ENCODE data around the gene EWSR1. TPM values are rescaled to one million over a fixed set of nuclear protein-coding genes. Genes with fewer than 3 reads are reported as not detected.

Gene EWSR1
- polyA plus RNA-seq, 1 donor from 2014 or later: 277 TPM

DNA sequence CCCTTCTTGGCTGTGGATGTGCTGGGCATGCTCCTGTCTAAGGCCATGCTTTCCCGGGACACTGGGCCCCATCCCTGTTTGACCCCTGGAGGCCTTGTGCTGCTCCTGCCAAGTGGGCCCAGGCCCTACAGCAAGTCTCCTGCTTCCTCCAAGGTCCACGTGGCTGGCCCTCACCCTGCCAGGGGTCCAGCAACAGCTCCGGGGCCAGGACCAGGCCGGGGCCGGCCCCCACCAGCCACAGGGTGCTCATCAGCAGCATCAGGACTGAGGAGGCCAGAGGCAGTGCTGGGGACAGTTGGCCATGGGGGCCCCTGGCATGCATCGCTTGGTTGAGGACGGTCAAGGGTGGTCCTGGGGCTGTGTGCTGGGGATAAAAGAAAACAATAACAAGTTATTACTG lies 2.8 kb upstream of the EWSR1 start:
- Histone ChIP-seq H2AFZ (ENCODE audit: low read depth, low read length) (no peak overlapping the region), H3K36me3 (ENCODE audit: insufficient read depth, low read length) (no peaks in the 10 kb centered on the region), H3K79me2 (replicated peaks; ENCODE audit: insufficient read depth, low read length) (peaks cover 38% of the 10 kb centered on the region), H3F3A (ENCODE audit: insufficient read depth, low read length, poor library complexity, severe bottlenecking) (no peaks in the 10 kb centered on the region), H3K9me2 (ENCODE audit: insufficient read depth, low read length) (no peaks in the 10 kb centered on the region), H3K9ac (ENCODE audit: low read length) (no peak overlapping the region), H3K4me3 (ENCODE audit: low read length) (no peak overlapping the region), H3K9me3 (ENCODE audit: low read length) (no peaks in the 10 kb centered on the region), H4K20me1 (ENCODE audit: insufficient read depth) (peaks cover 9% of the 10 kb centered on the region), H3K27me3 (ENCODE audit: insufficient read depth, low read depth, low read length) (no peaks in the 10 kb centered on the region), H3K27ac (ENCODE audit: low read length) (no peak overlapping the region), H3K4me2 (ENCODE audit: low read length) (no peak overlapping the region)
- TF ChIP-seq EZH2 (IDR thresholded peaks at IDR 0.05; ENCODE audit: borderline replicate concordance, insufficient read depth, low read length, poor library complexity, severe bottlenecking): no peak
- TF ChIP-seq MXI1 (conservative IDR thresholded peaks at IDR 0.05; ENCODE audit: poor library complexity, severe bottlenecking): no peak
- no peak for TF ChIP-seq SMC3 (conservative IDR thresholded peaks at IDR 0.05; ENCODE audit: poor library complexity)
- TF ChIP-seq, protein P1, sequence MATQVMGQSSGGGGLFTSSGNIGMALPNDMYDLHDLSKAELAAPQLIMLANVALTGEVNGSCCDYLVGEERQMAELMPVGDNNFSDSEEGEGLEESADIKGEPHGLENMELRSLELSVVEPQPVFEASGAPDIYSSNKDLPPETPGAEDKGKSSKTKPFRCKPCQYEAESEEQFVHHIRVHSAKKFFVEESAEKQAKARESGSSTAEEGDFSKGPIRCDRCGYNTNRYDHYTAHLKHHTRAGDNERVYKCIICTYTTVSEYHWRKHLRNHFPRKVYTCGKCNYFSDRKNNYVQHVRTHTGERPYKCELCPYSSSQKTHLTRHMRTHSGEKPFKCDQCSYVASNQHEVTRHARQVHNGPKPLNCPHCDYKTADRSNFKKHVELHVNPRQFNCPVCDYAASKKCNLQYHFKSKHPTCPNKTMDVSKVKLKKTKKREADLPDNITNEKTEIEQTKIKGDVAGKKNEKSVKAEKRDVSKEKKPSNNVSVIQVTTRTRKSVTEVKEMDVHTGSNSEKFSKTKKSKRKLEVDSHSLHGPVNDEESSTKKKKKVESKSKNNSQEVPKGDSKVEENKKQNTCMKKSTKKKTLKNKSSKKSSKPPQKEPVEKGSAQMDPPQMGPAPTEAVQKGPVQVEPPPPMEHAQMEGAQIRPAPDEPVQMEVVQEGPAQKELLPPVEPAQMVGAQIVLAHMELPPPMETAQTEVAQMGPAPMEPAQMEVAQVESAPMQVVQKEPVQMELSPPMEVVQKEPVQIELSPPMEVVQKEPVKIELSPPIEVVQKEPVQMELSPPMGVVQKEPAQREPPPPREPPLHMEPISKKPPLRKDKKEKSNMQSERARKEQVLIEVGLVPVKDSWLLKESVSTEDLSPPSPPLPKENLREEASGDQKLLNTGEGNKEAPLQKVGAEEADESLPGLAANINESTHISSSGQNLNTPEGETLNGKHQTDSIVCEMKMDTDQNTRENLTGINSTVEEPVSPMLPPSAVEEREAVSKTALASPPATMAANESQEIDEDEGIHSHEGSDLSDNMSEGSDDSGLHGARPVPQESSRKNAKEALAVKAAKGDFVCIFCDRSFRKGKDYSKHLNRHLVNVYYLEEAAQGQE (IDR thresholded peaks at IDR 0.05; ENCODE audit: borderline replicate concordance): no peak
- TF ChIP-seq TAF1 (IDR thresholded peaks at IDR 0.05; ENCODE audit: low read depth): no peak
- TF ChIP-seq EP300 (conservative IDR thresholded peaks at IDR 0.05; ENCODE audit: poor library complexity, severe bottlenecking): no peak
- TF ChIP-seq CTCF (IDR thresholded peaks at IDR 0.05; ENCODE audit: poor library complexity, severe bottlenecking): no peak
- TF ChIP-seq POLR2AphosphoS5 (IDR thresholded peaks at IDR 0.05): no peak
- TF ChIP-seq RAD21 (conservative IDR thresholded peaks at IDR 0.05): no peak

DNA sequence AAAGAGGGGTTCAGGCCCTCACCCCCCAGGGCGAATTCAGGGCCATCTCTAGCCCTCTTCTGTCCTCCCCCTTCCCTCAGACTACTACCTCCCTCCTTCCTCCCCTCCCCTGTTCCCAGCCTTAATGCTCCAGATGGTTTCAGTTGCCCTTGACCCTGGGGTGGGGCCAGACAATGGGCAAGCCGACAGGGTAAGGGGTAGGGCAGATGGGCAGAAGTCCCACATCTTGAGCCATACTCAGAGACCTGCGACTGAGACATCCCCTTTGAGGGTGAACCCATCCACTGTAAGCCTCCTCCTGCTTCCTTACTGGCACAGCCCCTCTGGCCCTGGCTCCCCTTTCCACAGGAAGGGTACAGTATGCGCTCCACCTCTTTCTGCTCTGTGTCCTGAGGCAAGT lies 2.1 kb upstream of the EWSR1 start:
- Histone ChIP-seq H3K4me2 (ENCODE audit: low read length) (no peak overlapping the region), H3K27me3 (ENCODE audit: insufficient read depth, low read depth, low read length) (no peaks in the 10 kb centered on the region), H3K79me2 (replicated peaks; ENCODE audit: insufficient read depth, low read length) (peaks cover 45% of the 10 kb centered on the region), H3K36me3 (ENCODE audit: insufficient read depth, low read length) (no peaks in the 10 kb centered on the region), H2AFZ (ENCODE audit: low read depth, low read length) (no peak overlapping the region), H3K4me3 (ENCODE audit: low read length) (peak overlapping the region; percentile 91), H4K20me1 (ENCODE audit: insufficient read depth) (peaks cover 15% of the 10 kb centered on the region), H3F3A (ENCODE audit: insufficient read depth, low read length, poor library complexity, severe bottlenecking) (no peaks in the 10 kb centered on the region), H3K9me3 (ENCODE audit: low read length) (no peaks in the 10 kb centered on the region), H3K9me2 (ENCODE audit: insufficient read depth, low read length) (no peaks in the 10 kb centered on the region), H3K9ac (ENCODE audit: low read length) (no peak overlapping the region), H3K27ac (ENCODE audit: low read length) (no peak overlapping the region)
- TF ChIP-seq TAF1 (IDR thresholded peaks at IDR 0.05; ENCODE audit: low read depth) (no peak), POLR2AphosphoS5 (IDR thresholded peaks at IDR 0.05) (no peak), RAD21 (conservative IDR thresholded peaks at IDR 0.05) (no peak), EP300 (conservative IDR thresholded peaks at IDR 0.05; ENCODE audit: poor library complexity, severe bottlenecking) (no peak), SMC3 (conservative IDR thresholded peaks at IDR 0.05; ENCODE audit: poor library complexity) (no peak), EZH2 (IDR thresholded peaks at IDR 0.05; ENCODE audit: borderline replicate concordance, insufficient read depth, low read length, poor library complexity, severe bottlenecking) (no peak), MXI1 (conservative IDR thresholded peaks at IDR 0.05; ENCODE audit: poor library complexity, severe bottlenecking) (no peak)
- TF ChIP-seq, protein P1 (IDR thresholded peaks at IDR 0.05; ENCODE audit: borderline replicate concordance): no peak

Data from neural cell (in vitro differentiated cells).